NCI-H1930 (cell line): ENCODE results near the gene TMEM150C.
"Not testable (repeated sequence)": the region's sequence is repeated elsewhere in the genome, so short reads cannot be mapped to it uniquely, and the experiment has no call there.

Source experiments
- DNase-seq, 2 experiments: peaks; one replicate each; lab custom pipeline; 2025; lab: John Stamatoyannopoulos, UW

The TMEM150C gene

GRCh38 chr4:82515705-82516104 is 46.1 kb downstream of the TMEM150C start:
- DNase-seq, result no peak

DNA sequence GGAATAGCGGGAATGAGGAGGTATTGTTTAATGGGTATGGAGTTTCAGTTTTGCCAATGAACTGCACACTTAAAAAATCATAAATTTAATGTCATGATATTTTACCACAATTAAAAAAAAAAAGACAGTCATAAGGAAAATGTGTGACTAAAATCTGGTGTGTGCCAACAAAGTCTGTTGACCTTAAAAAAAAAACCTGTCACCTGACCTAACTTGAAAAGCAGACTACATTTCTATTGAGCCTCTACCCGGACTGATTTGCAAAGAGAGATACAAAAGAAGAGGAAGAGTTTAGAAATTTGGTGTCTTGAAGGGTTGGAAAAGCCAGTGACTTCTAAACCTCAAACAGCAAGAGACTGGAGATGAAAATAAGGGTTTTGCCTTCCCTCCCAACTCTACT is 48.4 kb downstream of the TMEM150C start:
- DNase-seq, result no peak

DNA sequence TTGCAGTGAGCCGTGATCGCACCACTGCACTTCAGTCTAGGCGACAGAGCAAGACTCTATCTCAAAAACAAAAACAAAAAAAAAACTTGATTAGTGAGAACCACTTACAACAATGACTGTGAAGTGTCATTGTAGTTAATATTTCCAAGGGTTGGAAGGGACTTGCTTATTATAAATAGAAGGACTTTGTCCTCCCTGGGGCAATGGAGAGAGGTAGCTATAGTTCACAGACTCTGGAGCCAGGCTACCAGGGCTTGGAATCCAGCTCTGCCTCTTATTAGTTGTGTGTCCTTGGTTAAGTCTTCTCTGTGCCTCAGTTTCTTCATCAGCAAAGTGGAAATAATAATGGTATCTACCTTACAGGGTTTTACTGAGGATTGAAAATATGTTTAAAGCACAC is 51.6 kb downstream of the TMEM150C start:
- DNase-seq, result no peak

DNA sequence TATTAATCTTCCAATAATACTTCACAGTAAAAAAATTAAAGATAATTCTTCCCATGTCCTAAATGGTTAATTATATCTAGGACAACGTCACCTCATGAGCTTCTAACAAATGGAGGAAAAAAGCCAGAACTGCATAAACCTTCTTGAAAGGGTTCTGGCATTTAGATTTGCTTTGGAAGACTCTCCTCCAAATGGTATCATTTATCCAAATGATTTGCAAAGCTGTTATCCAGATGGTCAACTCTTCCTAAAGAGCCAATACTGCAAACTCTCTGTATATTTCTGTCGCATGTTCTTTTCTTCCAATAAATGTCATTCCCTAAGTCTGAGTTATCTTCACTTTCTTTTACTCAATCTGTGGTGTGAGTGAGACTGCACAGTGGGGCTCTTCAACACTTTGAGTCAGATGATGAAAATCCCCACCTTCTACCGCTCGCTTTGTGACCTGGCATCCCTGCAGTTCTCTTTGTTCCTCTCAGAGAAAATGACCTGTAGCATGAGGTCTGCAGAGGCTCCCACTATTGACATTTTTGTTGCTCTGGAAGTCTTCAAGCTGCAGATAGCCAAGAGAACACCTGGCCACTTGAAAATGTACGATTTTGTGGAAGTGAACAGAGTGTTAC is 52.9 kb downstream of the TMEM150C start:
- no peak for DNase-seq

GRCh38 chr4:82508011-82508410 is 53.8 kb downstream of the TMEM150C start:
- no peak for DNase-seq

- DNase-seq, result no peak
These were observed 60.7 kb downstream of the TMEM150C start for GRCh38 chr4:82501154-82501442.

DNA sequence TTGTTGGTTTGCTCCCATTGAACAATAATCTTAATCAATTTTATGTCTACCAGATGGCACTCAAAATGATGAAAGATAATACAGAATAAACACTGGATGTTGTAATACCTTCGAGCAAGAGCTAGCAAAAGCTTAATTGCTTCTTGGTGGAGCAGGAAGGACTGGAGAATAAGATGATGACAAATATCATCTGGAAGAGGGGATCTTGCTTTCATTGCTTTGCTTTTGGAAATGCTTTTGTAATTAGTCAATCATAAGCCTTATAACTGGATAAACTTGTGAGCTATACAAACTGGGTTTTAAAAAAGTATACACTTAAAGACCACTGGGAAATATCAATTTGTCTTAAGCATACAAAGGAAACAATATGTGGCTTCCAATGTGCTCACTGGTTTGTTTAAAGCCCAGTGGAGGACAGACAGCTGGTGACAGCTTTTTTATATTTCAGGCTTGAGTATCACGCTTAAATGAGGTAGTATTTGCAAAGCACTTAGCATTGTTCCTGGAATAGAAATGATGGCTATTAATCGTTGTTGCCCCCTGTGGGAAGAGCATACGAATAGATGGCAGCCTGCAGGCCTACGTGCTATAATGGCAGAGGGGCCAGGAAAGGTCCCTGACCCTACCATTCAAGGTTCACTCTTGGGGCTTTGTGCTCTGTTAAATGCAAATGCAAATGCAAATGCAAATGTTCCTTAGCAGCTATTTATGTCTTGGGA is 61.2 kb downstream of the TMEM150C start:
- DNase-seq, result peak; percentile 93 to 96

- peak; percentile 28 to 38 for DNase-seq
These were observed 61.9 kb downstream of the TMEM150C start for GRCh38 chr4:82499738-82500434.

GRCh38 chr4:82496349-82496748 is 65.4 kb downstream of the TMEM150C start:
- no peak for DNase-seq

DNA sequence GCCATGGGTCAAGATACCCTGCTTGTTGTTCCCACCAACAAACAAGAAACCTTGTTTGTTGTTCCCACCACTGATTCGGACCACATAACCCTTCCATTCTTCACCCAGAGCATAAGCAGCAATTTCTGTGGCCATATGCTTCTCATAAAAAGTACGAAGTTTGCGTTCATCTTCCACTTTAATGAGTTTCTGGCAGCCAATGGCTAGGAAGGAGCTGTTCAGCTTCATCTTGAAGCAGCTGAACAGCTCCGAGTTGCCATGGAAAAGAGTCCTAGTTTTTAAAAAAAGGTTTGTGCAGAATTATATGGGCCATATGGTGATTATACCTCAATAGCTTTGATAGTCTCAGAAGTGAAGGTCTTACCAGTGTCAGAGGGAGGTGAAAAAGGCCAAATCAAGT is 66.1 kb downstream of the TMEM150C start:
- no peak for DNase-seq

- no peak for DNase-seq
These were observed 67.9 kb downstream of the TMEM150C start for GRCh38 chr4:82493721-82494425.

DNA sequence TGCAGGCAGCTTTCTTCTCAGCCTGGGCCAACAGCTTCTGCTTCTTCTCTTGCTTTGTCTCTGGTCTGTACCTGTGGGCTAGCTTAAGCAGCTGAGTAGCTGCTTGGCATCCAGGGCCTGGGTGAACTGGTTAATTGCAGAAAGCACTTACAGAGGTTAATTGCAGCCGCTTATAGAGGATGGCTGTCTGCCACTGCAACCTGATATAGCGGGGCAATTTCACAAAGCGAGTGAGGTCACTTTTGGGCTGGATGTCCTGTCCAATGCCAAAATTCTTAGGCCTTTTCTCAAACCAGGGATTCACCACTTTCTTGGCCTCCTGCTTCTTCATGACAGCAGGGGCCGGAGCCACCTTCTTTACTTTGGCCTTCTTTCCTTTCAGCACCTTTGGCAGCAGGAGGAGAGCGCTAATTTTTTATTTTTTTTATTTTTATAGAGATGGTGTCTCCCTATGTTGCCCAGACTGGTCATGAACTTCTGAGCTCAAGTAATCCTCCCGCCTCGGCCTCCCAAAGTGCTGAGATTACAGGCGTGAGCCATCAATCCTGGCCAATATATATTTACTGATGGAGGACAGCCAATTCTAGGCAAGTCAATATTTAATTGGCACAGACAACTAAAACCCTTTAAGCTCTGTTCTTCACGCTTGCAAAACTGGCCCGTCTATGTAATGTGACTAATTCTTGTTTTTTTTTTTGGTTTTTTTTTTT is 70.4 kb downstream of the TMEM150C start:
- no peak for DNase-seq

- no peak for DNase-seq
These were observed 71.8 kb downstream of the TMEM150C start for GRCh38 chr4:82489987-82490386.

GRCh38 chr4:82489076-82489475 is 72.7 kb downstream of the TMEM150C start:
- no peak for DNase-seq

- no peak for DNase-seq
These were observed 76.6 kb downstream of the TMEM150C start for GRCh38 chr4:82484996-82485783.

DNA sequence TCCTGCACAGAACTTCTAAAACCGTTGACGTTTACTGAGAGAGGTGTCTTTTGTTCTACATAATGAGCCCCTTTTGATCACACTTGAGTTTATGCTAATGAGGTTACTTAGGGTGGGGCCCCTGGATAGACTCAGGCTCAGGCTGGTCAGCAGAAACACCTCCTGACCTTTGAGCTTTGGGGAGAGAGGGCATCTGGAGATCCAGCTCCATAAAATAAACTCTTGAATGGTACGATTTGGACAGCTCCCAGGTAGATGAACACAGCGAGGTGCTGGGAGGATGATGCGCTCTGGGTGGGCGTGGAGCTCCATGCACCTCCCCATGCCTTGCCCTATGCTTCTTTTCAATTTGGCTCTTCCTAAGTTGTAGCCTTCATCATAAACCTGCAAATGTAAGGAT is 79.4 kb downstream of the TMEM150C start:
- DNase-seq, result no peak

- DNase-seq, result no peak
These were observed 80.3 kb downstream of the TMEM150C start for GRCh38 chr4:82481506-82481840.

GRCh38 chr4:82480771-82481505 is 80.8 kb downstream of the TMEM150C start:
- DNase-seq, result no peak

DNA sequence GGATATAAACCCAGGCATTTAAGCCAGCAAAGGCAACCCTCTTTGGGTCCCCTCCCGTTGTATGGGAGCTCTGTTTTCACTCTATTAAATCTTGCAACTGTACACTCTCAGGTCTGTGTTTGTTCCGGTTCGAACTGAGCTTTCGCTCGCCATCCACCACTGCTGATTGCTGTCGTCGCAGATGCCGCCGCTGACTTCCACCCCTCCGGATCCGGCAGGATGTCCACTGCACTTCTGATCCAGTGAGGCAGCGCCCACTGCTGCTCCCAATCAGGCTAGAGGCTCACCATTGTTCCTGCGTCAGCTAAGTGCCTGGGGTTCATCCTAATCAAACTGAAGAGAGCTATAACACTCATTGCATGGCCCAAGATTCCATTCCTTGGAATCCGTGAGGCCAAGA is 82.2 kb downstream of the TMEM150C start:
- DNase-seq, result no peak

- not testable (repeated sequence) for DNase-seq
These were observed 84.3 kb downstream of the TMEM150C start for GRCh38 chr4:82477469-82477868.

GRCh38 chr4:82475931-82476330 is 85.9 kb downstream of the TMEM150C start:
- not testable (repeated sequence) for DNase-seq
